Common myeloid progenitor, CD34-positive (primary cell): ENCODE results near the gene MTERF4.

Experiments used
- CTCF ChIA-PET: fragments of 350-600 bp; sonication (Branson Sonifier 250); formaldehyde crosslinking; loops from one replicate; lab custom pipeline; 2021; ENCODE audit warnings: antibody characterized with exemption; lab: Charles Lee
- POLR2A ChIA-PET: fragments of 350-600 bp; sonication (Branson Sonifier 250); formaldehyde crosslinking; loops from one replicate; lab custom pipeline; 2021; ENCODE audit warnings: antibody characterized with exemption; lab: Charles Lee
- DNase-seq, 3 donors: peaks; one replicate each; pipeline versions ENCODE4 v3.0.0 to v3.0.0-alpha.2; 2013
- H3K27ac ChIP-seq, 2 experiments: 1 replicate in 1 of 2; 2 replicates in 1 of 2; pipeline ENCODE4 v1.7.0; 2013; ENCODE audit warnings: inconsistent platforms in 2 of 2, low read length in 2 of 2, mild to moderate bottlenecking in 2 of 2, low read depth in 1 of 2, moderate library complexity in 1 of 2; ENCODE audit not compliant: severe bottlenecking in 2 of 2, insufficient read depth in 1 of 2, poor library complexity in 1 of 2
- H3K27me3 ChIP-seq, 5 experiments: replicated peaks in 2 of 5; 1 replicate in 3 of 5; 2 replicates in 2 of 5; pipeline versions ENCODE4 v1.6.1 to v1.7.0; 2013; ENCODE audit warnings: low read length in 4 of 5, mild to moderate bottlenecking in 2 of 5, moderate library complexity in 2 of 5, inconsistent platforms in 1 of 5; ENCODE audit not compliant: insufficient read depth in 5 of 5, control insufficient read depth in 4 of 5
- H3K36me3 ChIP-seq, 4 experiments: 1 replicate in 2 of 4; 2 replicates in 2 of 4; pipeline versions ENCODE4 v1.6.1 to v1.7.0; 2013; ENCODE audit warnings: low read length in 3 of 4, control low read depth in 1 of 4, mild to moderate bottlenecking in 1 of 4; ENCODE audit not compliant: control insufficient read depth in 4 of 4, insufficient read depth in 4 of 4
- H3K4me1 ChIP-seq, 4 experiments: 1 replicate in 3 of 4; 2 replicates in 1 of 4; pipeline versions ENCODE4 v1.6.1 to v1.7.1; 2013; ENCODE audit warnings: low read length in 3 of 4, mild to moderate bottlenecking in 3 of 4, control low read depth in 1 of 4, inconsistent platforms in 1 of 4, moderate library complexity in 1 of 4; ENCODE audit not compliant: control insufficient read depth in 4 of 4, insufficient read depth in 4 of 4; ENCODE audit errors: control extremely low read depth in 1 of 4
- H3K4me3 ChIP-seq, 7 experiments: 1 replicate in 4 of 7; 2 replicates in 3 of 7; pipeline versions ENCODE4 v1.5.1 to v1.7.0; 2013; ENCODE audit warnings: mild to moderate bottlenecking in 7 of 7, low read length in 6 of 7, moderate library complexity in 6 of 7, inconsistent platforms in 2 of 7, low read depth in 2 of 7, control low read depth in 1 of 7; ENCODE audit not compliant: insufficient read depth in 4 of 7, control insufficient read depth in 1 of 7; ENCODE audit errors: extremely low read depth in 1 of 7
- H3K9me3 ChIP-seq, 5 experiments: 1 replicate in 4 of 5; 2 replicates in 1 of 5; pipeline versions ENCODE4 v1.6.1 to v1.7.1; 2013; ENCODE audit warnings: low read length in 4 of 5, mild to moderate bottlenecking in 2 of 5, inconsistent platforms in 1 of 5, low read depth in 1 of 5, moderate library complexity in 1 of 5; ENCODE audit not compliant: control insufficient read depth in 4 of 5, insufficient read depth in 2 of 5; ENCODE audit errors: control extremely low read depth in 1 of 5
- WGBS: methylation state at CpG from one replicate; pipeline ENCODE4 v1.1.5; 2013; ENCODE audit not compliant: insufficient coverage; 5-methylcytosine and 5-hydroxymethylcytosine counted together

The MTERF4 gene

DNA sequence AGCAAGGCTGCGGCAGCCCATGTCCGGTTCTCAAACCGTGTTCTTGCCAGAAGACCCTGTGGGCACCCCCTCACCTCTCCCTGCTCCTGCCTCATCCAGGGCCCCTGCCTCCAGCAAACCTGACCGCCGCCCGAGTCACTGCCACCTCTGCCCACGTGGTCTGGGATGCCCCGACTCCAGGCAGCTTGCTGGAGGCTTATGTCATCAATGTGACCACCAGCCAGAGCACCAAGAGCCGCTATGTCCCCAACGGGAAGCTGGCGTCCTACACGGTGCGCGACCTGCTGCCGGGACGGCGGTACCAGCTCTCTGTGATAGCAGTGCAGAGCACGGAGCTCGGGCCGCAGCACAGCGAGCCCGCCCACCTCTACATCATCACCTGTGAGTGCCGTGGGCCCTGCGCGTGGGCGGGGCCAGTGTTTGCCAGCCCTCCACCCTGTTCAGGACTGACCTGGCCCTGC, 32.2 kb downstream of the MTERF4 start:
- H3K27me3 ChIP-seq = peaks cover 0 to 5% (median 0%) of the 10 kb centered on the region in 5 experiments
- ChIA-PET CTCF (interaction anchor here (1.2 kb wide), 1 partner anchor 9 kb away, joined by 3 read pairs; no protein-coding TSS in a partner anchor), POLR2A (no interaction called here)
- H3K36me3 ChIP-seq = peaks cover 0 to 16% (median 3%) of the 10 kb centered on the region in 4 experiments
- no peaks in the 10 kb centered on the region for H3K4me1 ChIP-seq
- WGBS = 97% methylated on average over 24 of the region's 26 CpGs
- no peaks in the 10 kb centered on the region for H3K9me3 ChIP-seq
- no peak overlapping the region for H3K27ac ChIP-seq
- no peak overlapping the region for H3K4me3 ChIP-seq
- DNase-seq = no peak

DNA sequence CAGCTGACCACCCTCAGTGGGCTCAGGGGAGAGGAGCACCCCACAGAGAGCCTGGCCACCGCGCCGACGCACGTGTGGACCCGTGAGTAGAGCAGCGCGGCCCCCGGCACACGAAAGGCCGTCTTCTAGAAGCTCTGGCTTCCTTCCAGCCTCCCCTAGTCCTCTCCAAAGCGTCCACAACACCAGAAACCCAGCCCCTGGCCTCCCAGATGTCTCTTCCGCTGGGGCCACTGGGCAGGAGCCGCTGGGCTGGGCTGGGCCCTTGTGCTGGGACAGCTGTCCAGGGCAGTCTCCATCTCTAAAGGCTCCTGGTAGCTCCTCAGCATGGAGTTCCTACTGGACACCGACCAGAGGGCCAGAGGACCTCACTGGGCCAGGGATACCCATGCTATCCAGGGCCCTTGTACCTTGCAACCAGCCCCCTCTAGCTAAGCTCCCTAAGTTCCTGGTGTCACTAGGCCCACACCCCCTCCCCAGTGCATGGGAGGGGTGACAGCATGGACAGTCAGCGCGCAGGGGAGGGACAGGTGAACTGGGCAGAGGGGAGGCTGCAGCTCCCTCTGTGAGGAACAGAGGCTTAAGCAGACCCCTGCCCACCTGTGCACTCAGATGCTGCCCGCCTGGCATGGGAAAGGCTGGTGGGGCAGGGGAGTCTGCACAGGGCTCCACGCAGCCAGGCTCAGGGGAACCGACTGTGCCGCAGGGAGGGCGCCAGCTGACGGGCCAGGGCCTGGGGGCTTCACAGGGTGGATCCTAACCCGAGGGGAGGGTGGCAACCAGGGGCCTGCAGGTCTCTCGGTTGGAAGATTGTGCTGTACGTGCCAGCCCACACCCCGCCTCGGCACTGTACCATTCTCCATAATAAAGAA, 32.9 kb downstream of the MTERF4 start:
- no peaks in the 10 kb centered on the region for H3K9me3 ChIP-seq
- no peak overlapping the region for H3K4me3 ChIP-seq
- H3K27ac ChIP-seq = no peak overlapping the region
- peaks cover 0 to 11% (median 2%) of the 10 kb centered on the region in 4 experiments for H3K36me3 ChIP-seq
- POLR2A ChIA-PET = no interaction called here
- peaks cover 0 to 2% (median 0%) of the 10 kb centered on the region in 4 experiments for H3K4me1 ChIP-seq
- peaks cover 0 to 9% (median 0%) of the 10 kb centered on the region in 5 experiments for H3K27me3 ChIP-seq
- no peak for DNase-seq
- CTCF ChIA-PET = interaction anchor here (1.0 to 1.4 kb wide), 3 partner anchors 8 to 40 kb away, joined by 3 to 4 read pairs (median 3); no protein-coding TSS in a partner anchor
- 98% methylated on average over 24 of the region's 28 CpGs for WGBS

DNA sequence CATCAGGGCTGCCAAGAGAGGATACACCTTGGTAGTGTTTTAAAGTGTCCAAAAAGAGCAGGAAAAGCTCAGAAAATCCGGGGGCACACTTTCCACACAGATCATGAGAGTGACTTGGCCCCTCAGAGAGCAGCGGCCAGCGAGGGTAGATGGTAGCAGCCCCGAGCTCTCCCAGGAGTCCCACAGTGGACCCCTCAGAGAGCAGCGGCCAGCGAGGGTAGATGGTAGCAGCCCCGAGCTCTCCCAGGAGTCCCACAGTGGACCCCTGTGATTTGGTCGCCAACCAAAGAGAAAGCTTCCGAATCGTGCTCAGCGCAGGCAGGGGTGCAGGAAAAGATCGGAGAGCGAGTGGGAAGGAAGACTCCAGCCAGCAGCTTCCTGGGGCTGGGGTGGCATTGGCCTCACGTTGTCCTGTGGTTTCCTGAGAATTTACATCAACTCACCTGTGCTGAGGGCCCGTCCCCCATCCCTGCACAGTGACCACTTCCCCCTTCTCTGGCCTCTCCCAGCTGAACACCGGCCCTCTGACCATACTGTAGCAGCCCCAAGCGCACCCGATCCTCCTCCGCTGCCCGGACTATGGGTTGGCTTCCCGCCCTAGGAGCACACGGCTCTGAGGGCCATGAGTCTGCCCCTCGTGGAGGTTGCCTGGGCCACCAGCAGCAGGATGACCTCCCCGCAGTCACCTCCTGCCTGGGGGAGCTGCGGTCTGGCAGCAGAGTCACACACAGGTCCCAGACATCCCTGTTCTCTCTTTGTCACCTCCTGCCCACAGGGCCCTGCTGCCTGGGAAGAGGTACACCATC, 33.7 kb downstream of the MTERF4 start:
- WGBS = 92% methylated on average over 24 of the region's 25 CpGs
- ChIA-PET CTCF (interaction anchor here (1.0 to 1.4 kb wide), 2 partner anchors 9 to 41 kb away, joined by 3 to 4 read pairs; no protein-coding TSS in a partner anchor), POLR2A (no interaction called here)

DNA sequence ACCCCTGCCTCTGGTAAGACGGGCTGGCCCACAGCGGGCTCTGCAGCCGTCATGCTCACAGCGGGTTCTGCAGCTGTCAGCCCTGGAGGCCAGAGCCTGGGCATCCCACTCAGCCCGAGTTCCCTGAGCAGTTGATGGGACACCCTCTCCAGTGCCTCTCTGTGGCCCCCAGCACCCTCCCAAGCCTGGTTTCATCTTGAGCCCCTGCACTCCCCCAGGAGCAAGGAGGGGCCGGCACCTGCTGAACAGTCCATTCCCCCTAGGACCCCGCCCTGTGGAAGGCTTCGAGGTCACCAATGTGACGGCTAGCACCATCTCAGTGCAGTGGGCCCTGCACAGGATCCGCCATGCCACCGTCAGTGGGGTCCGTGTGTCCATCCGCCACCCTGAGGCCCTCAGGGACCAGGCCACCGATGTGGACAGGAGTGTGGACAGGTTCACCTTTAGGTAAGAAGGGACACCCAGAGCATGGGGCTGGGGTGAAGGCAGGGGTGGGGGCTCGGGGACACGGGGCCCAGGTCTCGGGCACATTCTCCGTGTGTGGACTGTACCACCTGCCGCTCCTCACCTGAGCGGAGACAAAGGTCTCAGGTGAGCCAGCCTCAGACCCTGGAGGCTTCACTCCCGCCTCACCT, 34.5 kb downstream of the MTERF4 start:
- peaks cover 0 to 8% (median 2%) of the 10 kb centered on the region in 4 experiments for H3K36me3 ChIP-seq
- H3K4me1 ChIP-seq = peaks cover 0 to 9% (median 2%) of the 10 kb centered on the region in 4 experiments
- no peak overlapping the region for H3K4me3 ChIP-seq
- peaks cover 0 to 10% (median 0%) of the 10 kb centered on the region in 5 experiments for H3K27me3 ChIP-seq
- ChIA-PET POLR2A (no interaction called here), CTCF (interaction anchor here (0.7 to 1.4 kb wide), 3 partner anchors 9 to 79 kb away, joined by 3 read pairs; no protein-coding TSS in a partner anchor)
- 97% methylated on average over 20 of the region's 21 CpGs for WGBS
- H3K27ac ChIP-seq = no peak overlapping the region
- no peak for DNase-seq
- H3K9me3 ChIP-seq = no peaks in the 10 kb centered on the region

More for the DNA sequence above, 33.7 kb downstream of the MTERF4 start:
- H3K27ac ChIP-seq = no peak overlapping the region
- peaks cover 0 to 8% (median 2%) of the 10 kb centered on the region in 4 experiments for H3K36me3 ChIP-seq
- DNase-seq = no peak
- no peak overlapping the region for H3K4me3 ChIP-seq
- no peaks in the 10 kb centered on the region for H3K9me3 ChIP-seq
- peaks cover 0 to 7% (median 2%) of the 10 kb centered on the region in 4 experiments for H3K4me1 ChIP-seq
- peaks cover 0 to 9% (median 0%) of the 10 kb centered on the region in 5 experiments for H3K27me3 ChIP-seq

DNA sequence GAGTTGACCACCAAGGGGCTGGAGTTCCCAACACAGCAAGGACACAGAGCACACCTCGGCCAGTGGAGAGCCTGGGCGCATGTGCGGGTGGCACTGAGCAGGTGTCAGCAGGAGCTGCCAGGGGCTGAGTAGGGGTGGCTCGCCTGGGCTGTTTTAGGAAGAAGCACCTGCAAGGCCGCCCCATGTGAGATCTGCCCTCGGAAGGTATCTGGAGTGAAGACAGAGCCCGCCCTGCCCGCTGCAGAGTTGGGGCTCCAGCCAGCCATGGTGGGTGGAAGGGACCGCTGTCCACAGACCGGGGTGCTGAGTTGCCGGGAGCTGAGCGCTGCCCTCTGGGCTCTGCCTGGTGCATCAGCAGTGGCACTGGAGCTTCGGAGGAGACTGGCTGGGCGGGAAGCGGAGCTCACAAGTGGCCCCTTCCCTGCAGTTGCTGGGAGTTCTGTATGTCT, 35.2 kb downstream of the MTERF4 start:
- Histone ChIP-seq H3K36me3 (peaks cover 0 to 8% (median 2%) of the 10 kb centered on the region in 4 experiments), H3K4me3 (no peak overlapping the region)
- CTCF ChIA-PET = interaction anchor here (0.7 to 1.3 kb wide), 2 partner anchors 12 to 78 kb away, joined by 3 read pairs; no protein-coding TSS in a partner anchor

DNA sequence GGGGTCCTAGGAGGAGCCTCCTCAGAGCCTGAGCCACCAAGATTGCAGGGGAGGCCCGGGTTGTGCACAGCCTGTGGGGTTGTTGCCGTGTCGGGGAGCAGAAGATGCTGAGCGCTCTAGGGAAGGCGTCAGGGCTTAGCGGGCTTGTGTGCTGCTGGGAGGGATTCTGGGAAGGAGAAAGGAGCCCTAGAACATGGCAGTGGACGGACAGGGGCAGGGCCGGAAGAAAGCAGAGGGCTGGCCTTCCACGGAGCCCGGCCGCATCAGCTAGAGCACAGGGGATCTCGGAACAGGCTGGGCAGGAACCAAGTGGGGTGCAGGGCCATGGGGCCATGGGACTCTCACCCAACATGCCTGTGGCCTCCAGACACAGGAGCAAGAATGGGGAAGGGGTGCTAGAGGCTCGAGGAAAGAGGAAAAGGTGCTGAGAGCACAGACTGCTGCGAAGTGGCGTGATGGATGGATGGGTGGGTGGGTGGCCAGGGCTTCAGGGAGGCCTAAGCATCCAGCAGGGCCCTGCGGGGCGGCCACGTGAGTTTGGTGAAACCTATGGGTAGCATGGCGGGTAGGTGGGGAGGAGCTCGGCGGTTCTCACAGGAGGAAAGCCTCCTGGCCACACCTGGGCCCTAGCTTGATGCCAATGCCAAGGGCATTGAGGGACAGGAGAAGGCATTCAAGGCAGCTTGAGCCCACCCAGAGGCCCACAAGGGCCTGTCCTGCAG, 35.8 kb downstream of the MTERF4 start:
- no peaks in the 10 kb centered on the region for H3K9me3 ChIP-seq
- CTCF ChIA-PET = interaction anchor here (1.3 kb wide), 1 partner anchor 12 kb away, joined by 3 read pairs; no protein-coding TSS in a partner anchor
- H3K36me3 ChIP-seq = peaks cover 0 to 8% (median 2%) of the 10 kb centered on the region in 4 experiments
- 100% methylated on average over 16 of the region's 21 CpGs for WGBS
- H3K4me3 ChIP-seq = no peak overlapping the region
- peaks cover 0 to 15% (median 0%) of the 10 kb centered on the region in 5 experiments for H3K27me3 ChIP-seq
- no peak overlapping the region for H3K27ac ChIP-seq
- H3K4me1 ChIP-seq = peaks cover 0 to 9% (median 2%) of the 10 kb centered on the region in 4 experiments
- no peak for DNase-seq
- POLR2A ChIA-PET = no interaction called here

More for the DNA sequence above, 35.2 kb downstream of the MTERF4 start:
- H3K27ac ChIP-seq = no peak overlapping the region
- peaks cover 0 to 14% (median 0%) of the 10 kb centered on the region in 5 experiments for H3K27me3 ChIP-seq
- peaks cover 0 to 9% (median 2%) of the 10 kb centered on the region in 4 experiments for H3K4me1 ChIP-seq
- WGBS = 96% methylated on average over 15 of the region's 15 CpGs
- POLR2A ChIA-PET = no interaction called here
- H3K9me3 ChIP-seq = no peaks in the 10 kb centered on the region
- DNase-seq = peak in 1 of 3 donors; percentile 4
